Uterus (tissue), 4 donors: Measurements from ENCODE around the gene CP. TPM values are rescaled to one million over a fixed set of nuclear protein-coding genes. Genes with fewer than 3 reads are reported as not detected.

ENCODE experiments used
- DNase-seq, 2 donors: peaks; one replicate each; pipeline ENCODE4 v3.0.0-alpha.2; 2019 to 2020
- H3K27ac ChIP-seq, 2 donors: fragments of 200-600 bp; sonication (generic); 1 replicate in 1 of 2; 2 replicates in 1 of 2; pipeline ENCODE4 v1.5.1; 2016 to 2018
- H3K27me3 ChIP-seq, 2 donors: fragments of 200-600 bp; sonication (generic); one replicate each; pipeline ENCODE4 v1.5.1; 2018 to 2019; ENCODE audit warnings: control low read depth in 1 of 2
- H3K36me3 ChIP-seq, 2 donors: fragments of 200-600 bp; sonication (generic); one replicate each; pipeline ENCODE4 v1.5.1; 2019; ENCODE audit warnings: control low read depth in 1 of 2
- H3K4me1 ChIP-seq, 2 donors: fragments of 200-600 bp; sonication (generic); one replicate each; pipeline ENCODE4 v1.5.1; 2018 to 2019; ENCODE audit warnings: control low read depth in 1 of 2
- H3K4me3 ChIP-seq, 2 donors: fragments of 200-600 bp; sonication (generic); 1 replicate in 1 of 2; 2 replicates in 1 of 2; pipeline ENCODE4 v1.5.1; 2018 to 2019; ENCODE audit warnings: mild to moderate bottlenecking in 1 of 2
- H3K9me3 ChIP-seq, 2 donors: fragments of 200-600 bp; sonication (generic); one replicate each; pipeline ENCODE4 v1.5.1; 2019; ENCODE audit warnings: control low read depth in 1 of 2
- POLR2A ChIP-seq, 2 donors: fragments of 450-650 bp; IDR thresholded peaks; one replicate each; pipeline ENCODE4 v1.6.1; 2016; ENCODE audit warnings: antibody characterized with exemption in 2 of 2, mild to moderate bottlenecking in 1 of 2, moderate library complexity in 1 of 2
- intact Hi-C: fragments of 100-400 bp; cut with DNase I; formaldehyde crosslinking; loops from one replicate; pipeline ENCODE4 v1.15.1; 2023; ENCODE audit warnings: low total_unique reads
- total RNA-seq, 4 donors: library from RNA; depleted of rRNA in 3 of 4; stranded (reverse); fragments of >200 nt in 3 of 4; gene quantifications; one replicate each; pipeline versions ENCODE4 v1.1.0 to v1.2.4, GENCODE V29; 2014 to 2023
- TF ChIP-seq, protein P1 (sequence below), 4 experiments: fragments of 200-600 bp in 2 of 4; fragments of 450-650 bp in 2 of 4; sonication (generic) in 2 of 4; IDR thresholded peaks; one replicate each; pipeline ENCODE4 v1.5.1; 2016 to 2019; ENCODE audit warnings: antibody characterized with exemption in 4 of 4, mild to moderate bottlenecking in 2 of 4, moderate library complexity in 1 of 4
- donor health status: DM: yes; HTN: yes; CAD: no.

Gene CP
- total RNA-seq, 4 donors from 2014 or later, result 2.2 to 13.3 (median 5.9) TPM

DNA sequence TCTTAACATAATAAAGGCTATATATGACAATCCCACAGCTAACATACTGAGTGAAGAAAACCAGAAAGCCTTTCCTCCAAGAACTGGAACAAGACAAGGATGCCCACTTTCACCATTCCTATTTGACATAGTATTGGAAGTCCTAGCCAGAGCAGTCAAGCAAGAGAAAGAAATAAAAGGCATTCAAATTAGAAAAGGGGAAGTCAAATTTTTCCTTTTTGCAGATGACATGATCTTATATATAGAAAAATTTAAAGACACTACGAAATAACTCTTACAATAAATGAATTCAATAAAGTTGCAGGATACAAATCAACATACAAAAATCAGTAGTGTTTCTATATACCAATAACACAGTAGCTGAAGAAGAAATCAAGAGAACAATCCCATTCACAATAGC, 42.2 kb upstream of the CP start:
- H3K36me3 ChIP-seq, result no peaks in the 10 kb centered on the region
- no peak overlapping the region for H3K27ac ChIP-seq
- H3K27me3 ChIP-seq, result no peaks in the 10 kb centered on the region
- TF ChIP-seq, protein P1, sequence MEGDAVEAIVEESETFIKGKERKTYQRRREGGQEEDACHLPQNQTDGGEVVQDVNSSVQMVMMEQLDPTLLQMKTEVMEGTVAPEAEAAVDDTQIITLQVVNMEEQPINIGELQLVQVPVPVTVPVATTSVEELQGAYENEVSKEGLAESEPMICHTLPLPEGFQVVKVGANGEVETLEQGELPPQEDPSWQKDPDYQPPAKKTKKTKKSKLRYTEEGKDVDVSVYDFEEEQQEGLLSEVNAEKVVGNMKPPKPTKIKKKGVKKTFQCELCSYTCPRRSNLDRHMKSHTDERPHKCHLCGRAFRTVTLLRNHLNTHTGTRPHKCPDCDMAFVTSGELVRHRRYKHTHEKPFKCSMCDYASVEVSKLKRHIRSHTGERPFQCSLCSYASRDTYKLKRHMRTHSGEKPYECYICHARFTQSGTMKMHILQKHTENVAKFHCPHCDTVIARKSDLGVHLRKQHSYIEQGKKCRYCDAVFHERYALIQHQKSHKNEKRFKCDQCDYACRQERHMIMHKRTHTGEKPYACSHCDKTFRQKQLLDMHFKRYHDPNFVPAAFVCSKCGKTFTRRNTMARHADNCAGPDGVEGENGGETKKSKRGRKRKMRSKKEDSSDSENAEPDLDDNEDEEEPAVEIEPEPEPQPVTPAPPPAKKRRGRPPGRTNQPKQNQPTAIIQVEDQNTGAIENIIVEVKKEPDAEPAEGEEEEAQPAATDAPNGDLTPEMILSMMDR (IDR thresholded peaks at IDR 0.05), result no peak
- TF ChIP-seq POLR2A (IDR thresholded peaks at IDR 0.05), result no peak
- no peak overlapping the region for H3K4me3 ChIP-seq
- no peak for DNase-seq
- H3K9me3 ChIP-seq, result no peaks in the 10 kb centered on the region
- intact Hi-C loops, result no loop called here
- no peaks in the 10 kb centered on the region for H3K4me1 ChIP-seq

DNA sequence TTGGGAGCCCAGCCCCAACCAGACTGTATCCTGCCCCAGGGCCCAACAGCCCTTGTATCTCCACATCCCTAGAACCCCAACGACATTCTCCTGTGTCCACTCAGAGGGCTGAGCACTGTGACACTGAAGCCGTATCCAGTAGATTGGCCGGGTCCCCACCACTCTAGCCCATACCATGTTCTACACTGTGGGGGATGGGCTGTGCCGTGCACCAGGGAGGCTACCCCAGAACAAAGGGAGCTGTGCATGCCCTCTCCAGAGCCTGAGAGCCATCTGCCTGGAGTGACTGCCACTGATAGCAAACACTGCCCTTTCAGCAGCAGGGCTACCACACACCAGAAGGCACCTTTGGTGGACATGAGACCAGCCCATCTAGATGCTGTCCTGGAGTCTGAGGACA, 37.1 kb upstream of the CP start:
- intact Hi-C loops, result no loop called here
- DNase-seq, result no peak
- H3K36me3 ChIP-seq, result no peaks in the 10 kb centered on the region

DNA sequence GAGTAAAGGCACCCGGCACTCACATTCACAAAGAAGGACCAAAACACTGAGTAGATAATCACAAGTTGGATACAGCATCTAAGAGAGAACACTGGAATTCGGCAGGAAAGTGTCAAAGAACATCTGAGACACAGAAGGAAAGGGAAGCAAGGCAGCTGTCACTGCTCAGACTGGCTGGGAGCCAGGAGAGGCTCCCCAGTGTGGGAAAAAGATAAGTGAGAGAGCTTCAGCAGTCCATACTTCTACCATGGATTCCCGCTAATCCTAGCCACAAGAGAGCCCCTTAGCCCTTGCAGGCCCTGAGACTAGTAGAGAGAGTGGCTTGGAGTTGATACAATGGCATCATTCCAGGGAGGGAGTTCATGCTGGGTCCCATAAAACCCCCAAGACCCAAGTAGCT, 36.7 kb upstream of the CP start:
- H3K4me1 ChIP-seq, result no peaks in the 10 kb centered on the region
- no peak for TF ChIP-seq POLR2A (IDR thresholded peaks at IDR 0.05)
- TF ChIP-seq, protein P1 (IDR thresholded peaks at IDR 0.05), result no peak

More for the DNA sequence above, 37.1 kb upstream of the CP start:
- no peaks in the 10 kb centered on the region for H3K9me3 ChIP-seq
- no peak overlapping the region for H3K4me3 ChIP-seq
- H3K27ac ChIP-seq, result no peak overlapping the region
- TF ChIP-seq, protein P1 (IDR thresholded peaks at IDR 0.05), result no peak
- TF ChIP-seq POLR2A (IDR thresholded peaks at IDR 0.05), result no peak
- no peaks in the 10 kb centered on the region for H3K27me3 ChIP-seq
- H3K4me1 ChIP-seq, result no peaks in the 10 kb centered on the region

DNA sequence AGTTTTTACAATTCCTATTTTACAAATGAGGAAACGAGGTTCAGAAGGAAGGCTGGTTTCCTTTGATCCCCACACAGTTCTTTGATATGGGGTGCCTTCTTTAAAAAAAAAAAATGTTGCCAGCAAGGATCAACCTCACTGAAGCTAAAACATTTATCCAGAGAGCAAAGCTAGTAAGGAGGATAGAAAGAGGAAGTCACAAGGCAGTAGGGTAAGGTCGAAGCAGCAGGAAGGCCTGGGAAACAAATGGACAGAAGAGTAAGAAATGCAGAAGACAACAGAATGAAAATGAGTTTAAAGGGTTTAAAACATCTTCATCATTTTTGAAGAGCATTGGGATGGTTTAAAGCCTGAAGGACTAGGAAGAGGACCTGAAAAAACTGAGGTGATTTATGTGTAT, 30.6 kb upstream of the CP start:
- H3K9me3 ChIP-seq, result no peaks in the 10 kb centered on the region
- H3K27me3 ChIP-seq, result no peaks in the 10 kb centered on the region
- no peak overlapping the region for H3K4me3 ChIP-seq
- DNase-seq, result no peak
- intact Hi-C loops, result no loop called here
- no peaks in the 10 kb centered on the region for H3K36me3 ChIP-seq
- H3K4me1 ChIP-seq, result peaks cover 0 to 6% of the 10 kb centered on the region in 2 donors
- H3K27ac ChIP-seq, result no peak overlapping the region
- TF ChIP-seq, protein P1 (IDR thresholded peaks at IDR 0.05), result no peak
- no peak for TF ChIP-seq POLR2A (IDR thresholded peaks at IDR 0.05)

More for the DNA sequence above, 36.7 kb upstream of the CP start:
- no peak overlapping the region for H3K4me3 ChIP-seq
- no peaks in the 10 kb centered on the region for H3K27me3 ChIP-seq
- H3K9me3 ChIP-seq, result no peaks in the 10 kb centered on the region
- no peak for DNase-seq
- H3K27ac ChIP-seq, result no peak overlapping the region
- intact Hi-C loops, result no loop called here
- H3K36me3 ChIP-seq, result no peaks in the 10 kb centered on the region

DNA sequence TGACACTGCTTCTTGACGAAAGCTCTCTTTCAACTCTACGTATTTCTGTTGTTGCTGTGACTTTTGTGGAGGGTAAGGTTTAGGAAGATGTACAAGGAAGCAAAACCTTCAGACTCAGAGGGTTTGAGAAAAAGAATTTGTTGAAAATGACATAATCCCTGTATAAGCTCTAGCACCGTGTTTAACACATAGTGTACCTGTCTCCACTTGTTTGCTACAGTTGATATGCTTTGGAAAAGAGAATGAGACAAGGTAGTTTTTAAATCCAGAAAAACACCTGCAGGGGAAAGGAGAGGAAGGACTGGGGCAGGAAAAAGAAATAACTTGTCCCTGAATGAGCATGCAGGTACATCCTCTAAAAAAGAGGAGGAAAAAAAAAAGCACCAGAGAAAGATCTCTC, 29.6 kb upstream of the CP start:
- Histone ChIP-seq H3K4me3 (no peak overlapping the region), H3K9me3 (no peaks in the 10 kb centered on the region), H3K27ac (no peak overlapping the region), H3K36me3 (no peaks in the 10 kb centered on the region), H3K27me3 (no peaks in the 10 kb centered on the region), H3K4me1 (peaks cover 2 to 6% of the 10 kb centered on the region in 2 donors)
- DNase-seq, result no peak
- TF ChIP-seq POLR2A (IDR thresholded peaks at IDR 0.05), result no peak
- TF ChIP-seq, protein P1 (IDR thresholded peaks at IDR 0.05), result no peak
- intact Hi-C loops, result no loop called here
